Omental fat pad (tissue), 4 donors: Measurements from ENCODE around the gene PLBD1. TPM values are rescaled to one million over a fixed set of nuclear protein-coding genes. Genes with fewer than 3 reads are reported as not detected.

Experiments used
- ATAC-seq: fragments of 150-250 bp; one replicate; pipeline ENCODE4 v1.9.1; 2016; ENCODE audit warnings: mild to moderate bottlenecking, moderate library complexity; ENCODE audit not compliant: low FRiP score
- DNase-seq: peaks from one replicate; pipeline ENCODE4 v3.0.0-alpha.2; 2019; ENCODE audit warnings: low spot score
- total RNA-seq, 4 donors: library from RNA; depleted of rRNA; stranded (reverse); fragments of >200 nt; gene quantifications; one replicate each; pipeline ENCODE4 v1.1.0, GENCODE V29; 2016
- TF ChIP-seq, protein P1 (sequence below), 3 donors: fragments of 450-650 bp; IDR thresholded peaks; one replicate each; pipeline ENCODE4 v1.5.1; 2016 to 2017; ENCODE audit warnings: antibody characterized with exemption in 3 of 3, mild to moderate bottlenecking in 3 of 3, moderate library complexity in 2 of 3

The PLBD1 gene
- total RNA-seq, 4 donors from 2014 or later = 16.1 to 26.5 (median 19.8) TPM

DNA sequence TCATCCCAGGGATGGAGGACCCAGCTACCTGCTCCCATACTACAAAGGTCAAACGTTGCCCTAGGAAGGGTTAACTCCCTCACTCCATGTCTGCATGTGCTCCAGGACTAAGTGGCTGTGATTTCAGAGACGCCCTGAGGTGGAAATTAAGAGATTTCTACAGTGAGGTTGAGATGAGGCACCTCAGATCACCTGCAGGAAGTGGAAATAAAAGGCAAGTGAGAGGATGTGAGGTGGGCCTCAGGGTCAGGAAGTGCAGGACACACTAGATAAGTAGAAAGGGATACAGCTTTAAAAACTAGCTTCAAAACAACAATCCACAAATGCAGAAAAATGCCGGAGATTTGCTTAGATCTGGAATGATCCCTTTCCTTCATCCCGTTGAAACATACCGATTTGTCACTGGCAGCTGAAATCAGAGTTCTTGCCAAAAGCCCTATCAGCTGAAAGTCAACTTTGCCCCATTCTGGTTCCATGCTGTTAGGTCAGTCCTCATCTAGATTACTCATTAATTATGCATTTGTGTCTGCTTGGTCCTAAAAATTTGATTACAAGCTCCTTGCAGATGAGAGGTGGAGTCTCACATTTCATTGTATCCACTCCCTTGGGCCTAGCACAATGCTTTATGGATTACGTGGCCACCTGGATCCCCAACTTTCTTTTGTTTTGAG, 6.6 kb downstream of the PLBD1 start:
- ATAC-seq = no peak

DNA sequence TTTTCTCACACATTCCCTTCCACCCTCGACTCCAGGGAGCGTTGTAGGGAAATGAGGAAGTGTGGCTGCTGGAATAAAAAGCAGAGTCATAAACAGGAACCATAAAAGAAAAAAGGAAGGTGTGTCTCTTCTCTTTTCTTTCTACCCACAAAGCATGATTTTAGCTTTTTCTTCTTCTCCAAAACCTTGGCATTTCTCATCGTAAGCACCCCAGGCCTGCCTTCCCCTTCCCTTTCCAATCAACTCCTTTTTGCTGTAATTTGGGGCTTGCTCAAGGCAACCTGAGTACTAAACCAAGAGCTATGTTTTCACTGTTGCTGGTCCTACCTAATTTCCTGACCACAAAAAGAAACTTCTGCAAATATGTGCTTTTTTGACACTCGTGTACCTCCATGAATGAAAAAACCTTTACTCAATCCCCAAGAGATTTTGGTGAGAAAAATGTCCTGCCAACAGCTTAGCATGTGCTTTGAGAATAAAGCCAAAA, 9.2 kb downstream of the PLBD1 start:
- ATAC-seq (no peak), DNase-seq (no peak)
- TF ChIP-seq, protein P1, sequence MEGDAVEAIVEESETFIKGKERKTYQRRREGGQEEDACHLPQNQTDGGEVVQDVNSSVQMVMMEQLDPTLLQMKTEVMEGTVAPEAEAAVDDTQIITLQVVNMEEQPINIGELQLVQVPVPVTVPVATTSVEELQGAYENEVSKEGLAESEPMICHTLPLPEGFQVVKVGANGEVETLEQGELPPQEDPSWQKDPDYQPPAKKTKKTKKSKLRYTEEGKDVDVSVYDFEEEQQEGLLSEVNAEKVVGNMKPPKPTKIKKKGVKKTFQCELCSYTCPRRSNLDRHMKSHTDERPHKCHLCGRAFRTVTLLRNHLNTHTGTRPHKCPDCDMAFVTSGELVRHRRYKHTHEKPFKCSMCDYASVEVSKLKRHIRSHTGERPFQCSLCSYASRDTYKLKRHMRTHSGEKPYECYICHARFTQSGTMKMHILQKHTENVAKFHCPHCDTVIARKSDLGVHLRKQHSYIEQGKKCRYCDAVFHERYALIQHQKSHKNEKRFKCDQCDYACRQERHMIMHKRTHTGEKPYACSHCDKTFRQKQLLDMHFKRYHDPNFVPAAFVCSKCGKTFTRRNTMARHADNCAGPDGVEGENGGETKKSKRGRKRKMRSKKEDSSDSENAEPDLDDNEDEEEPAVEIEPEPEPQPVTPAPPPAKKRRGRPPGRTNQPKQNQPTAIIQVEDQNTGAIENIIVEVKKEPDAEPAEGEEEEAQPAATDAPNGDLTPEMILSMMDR (IDR thresholded peaks at IDR 0.05) = no peak

More for the DNA sequence above, 6.6 kb downstream of the PLBD1 start:
- TF ChIP-seq, protein P1 (IDR thresholded peaks at IDR 0.05) = no peak
- DNase-seq = no peak

- ATAC-seq = no peak
- no peak for DNase-seq
- TF ChIP-seq, protein P1 (IDR thresholded peaks at IDR 0.05) = no peak
Observed at GRCh38 chr12:14557966-14558365, 9.7 kb downstream of the PLBD1 start.

DNA sequence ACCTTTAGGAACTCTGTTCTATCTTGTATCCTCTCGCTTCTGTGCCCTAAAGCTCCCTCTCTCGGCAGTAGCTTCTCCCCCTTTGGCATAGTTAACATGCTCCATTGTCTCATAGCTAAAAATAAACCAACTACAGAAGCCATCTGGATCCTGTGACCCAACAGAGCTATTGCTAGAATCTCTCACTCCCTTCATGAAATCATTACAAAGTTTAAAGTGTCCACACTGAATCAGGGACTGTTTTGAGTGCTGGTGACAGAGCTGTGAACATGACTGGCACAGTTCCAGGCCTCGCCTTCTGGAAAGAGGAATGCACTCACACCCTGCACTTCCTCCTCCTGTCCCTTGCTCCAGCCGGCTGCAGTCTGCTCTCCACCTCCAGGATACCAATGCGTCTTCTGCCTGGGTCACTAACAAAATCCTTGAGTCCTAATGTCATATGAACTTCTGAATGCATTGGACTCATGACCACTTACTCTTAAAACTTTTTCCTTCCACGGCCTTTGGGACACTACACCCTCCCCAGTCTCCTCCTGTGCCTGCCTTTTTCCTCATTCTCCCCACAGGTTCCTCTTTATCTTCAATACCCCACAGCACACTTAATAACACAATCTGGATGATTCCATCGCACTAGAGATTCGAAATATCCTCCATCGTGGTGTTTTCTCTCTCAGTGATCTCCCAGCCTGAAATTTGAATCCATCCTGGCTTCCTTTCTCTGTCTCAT, 13.2 kb downstream of the PLBD1 start:
- DNase-seq (peak; percentile 54), ATAC-seq (peak; percentile 48)
- TF ChIP-seq, protein P1 (IDR thresholded peaks at IDR 0.05) = no peak

GRCh38 chr12:14548609-14549008, 19.1 kb downstream of the PLBD1 start:
- no peak for ATAC-seq
- TF ChIP-seq, protein P1 (IDR thresholded peaks at IDR 0.05) = no peak
- no peak for DNase-seq

GRCh38 chr12:14547571-14547970, 20.1 kb downstream of the PLBD1 start:
- DNase-seq = no peak
- ATAC-seq = no peak
- TF ChIP-seq, protein P1 (IDR thresholded peaks at IDR 0.05) = no peak
